HPDE6-E6E7 (cell line): ENCODE results near the gene CCDC188.

ENCODE experiments used
- DNase-seq: peaks from one replicate; pipeline ENCODE4 v3.0.0; 2011; ENCODE audit warnings: missing footprints; ENCODE audit errors: extremely low spot score

Gene CCDC188

DNA sequence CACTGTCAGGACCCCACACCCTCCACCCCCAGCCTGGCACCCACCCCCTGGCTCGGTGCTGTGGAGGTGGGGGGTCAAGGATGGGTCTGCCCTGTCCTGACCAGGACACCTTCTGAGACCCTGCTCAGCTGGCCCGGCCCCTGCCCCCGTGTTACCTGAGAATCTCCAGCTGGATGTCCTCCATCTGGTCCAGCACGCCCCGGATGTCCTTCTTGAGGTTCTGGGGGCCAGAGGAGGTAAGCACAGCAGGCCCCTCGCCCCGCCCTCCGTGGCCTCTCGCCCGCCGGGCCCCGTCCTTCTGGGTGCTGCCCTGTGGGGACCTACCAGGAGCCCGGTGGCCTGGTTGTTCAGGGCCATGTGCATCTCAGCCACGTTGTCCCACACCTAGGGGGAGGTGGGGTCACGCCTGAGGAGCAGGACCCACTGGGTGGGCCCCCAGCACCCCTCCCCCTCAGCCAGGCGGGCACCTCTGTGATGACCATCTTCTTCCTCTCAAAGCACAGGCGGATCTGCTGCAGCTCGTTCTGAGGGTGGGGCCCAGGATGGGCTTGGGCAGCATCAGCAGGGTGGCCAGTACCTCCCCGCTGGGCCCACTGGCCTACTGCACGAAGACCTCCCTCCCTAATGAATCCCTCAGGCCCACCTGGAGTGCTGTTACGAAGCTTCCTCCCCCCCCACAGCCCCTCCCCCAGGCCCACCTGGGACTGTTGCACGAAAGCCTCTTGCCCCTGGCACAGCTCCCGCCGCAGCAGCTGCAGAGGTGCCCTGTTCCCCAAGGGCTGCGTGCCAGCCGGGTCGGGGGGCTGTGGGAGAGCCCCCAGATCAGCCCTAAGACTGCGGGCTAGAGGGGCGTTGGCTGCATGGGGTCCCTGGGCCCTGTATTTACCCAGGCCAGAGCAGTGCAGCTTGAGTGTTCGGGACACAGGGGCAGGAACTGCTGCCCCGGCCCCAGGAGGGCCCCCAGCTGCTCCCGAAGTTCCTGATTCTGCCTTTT, 1.3 kb downstream of the CCDC188 start:
- DNase-seq: no peak

DNA sequence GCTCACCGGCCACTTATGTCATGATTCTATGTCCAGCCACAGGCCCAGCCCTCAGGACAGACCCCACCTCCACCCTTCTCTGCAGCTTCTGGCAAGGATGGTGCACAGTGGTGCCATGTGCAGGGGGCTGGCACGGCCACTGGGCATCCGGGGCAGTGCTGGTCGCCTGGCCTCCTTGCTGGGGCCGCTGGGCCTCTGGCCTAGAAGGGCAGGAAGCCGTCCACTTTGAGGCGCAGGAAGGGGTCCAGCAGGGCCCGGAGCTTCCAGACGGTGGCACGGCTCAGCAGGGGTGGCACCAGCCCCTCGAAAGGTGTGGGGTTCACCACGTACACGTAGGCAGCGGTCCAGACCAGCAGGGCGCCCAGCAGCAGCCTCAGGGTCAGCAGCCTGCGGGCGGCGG, 2.4 kb downstream of the CCDC188 start:
- DNase-seq: no peak

GRCh38 chr22:20147237-20147988, 3.4 kb downstream of the CCDC188 start:
- no peak for DNase-seq

- DNase-seq: no peak
Measured at GRCh38 chr22:20146777-20147176, 4.1 kb downstream of the CCDC188 start.

GRCh38 chr22:20145832-20146223, 5.0 kb downstream of the CCDC188 start:
- no peak for DNase-seq

GRCh38 chr22:20145206-20145831, 5.5 kb downstream of the CCDC188 start:
- DNase-seq: no peak

DNA sequence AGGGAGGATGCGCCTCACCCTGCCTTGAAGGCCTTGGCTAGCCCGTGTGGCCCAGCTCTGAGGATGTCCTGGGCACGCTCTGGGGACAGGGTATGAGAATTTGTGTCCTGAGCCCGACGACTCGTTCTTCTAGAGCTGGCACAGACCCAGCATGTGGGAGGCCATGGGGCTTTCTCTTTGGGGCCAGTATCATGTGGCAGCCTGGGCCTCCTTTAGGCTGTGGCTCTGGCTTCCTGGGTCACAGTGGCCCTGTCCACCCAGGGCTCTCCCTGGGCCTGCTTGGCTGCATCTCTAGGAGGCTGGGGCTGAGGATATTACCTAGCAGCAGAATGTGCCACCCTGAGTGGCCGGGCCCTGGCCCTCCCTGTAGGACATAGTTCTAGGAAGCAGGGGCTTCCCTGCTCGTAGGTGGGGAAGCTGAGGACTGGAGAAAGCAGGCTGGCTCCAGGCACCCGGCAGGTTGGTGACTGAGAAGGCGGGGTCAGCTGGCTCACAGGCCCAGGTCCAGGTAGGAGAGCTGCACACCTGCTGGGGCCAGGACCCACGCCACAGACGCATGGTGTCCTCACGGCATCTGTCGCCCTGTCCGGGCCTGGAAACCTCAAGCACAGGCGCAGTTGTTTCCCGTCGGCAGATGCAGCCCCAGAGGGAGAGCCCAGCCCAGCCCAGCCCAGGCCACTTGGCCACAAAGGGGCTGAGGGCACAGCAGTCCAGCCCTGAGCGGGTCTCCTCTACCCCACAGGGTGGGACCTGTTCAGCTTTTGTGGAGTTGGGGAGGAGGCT, 6.8 kb downstream of the CCDC188 start:
- DNase-seq: no peak

DNA sequence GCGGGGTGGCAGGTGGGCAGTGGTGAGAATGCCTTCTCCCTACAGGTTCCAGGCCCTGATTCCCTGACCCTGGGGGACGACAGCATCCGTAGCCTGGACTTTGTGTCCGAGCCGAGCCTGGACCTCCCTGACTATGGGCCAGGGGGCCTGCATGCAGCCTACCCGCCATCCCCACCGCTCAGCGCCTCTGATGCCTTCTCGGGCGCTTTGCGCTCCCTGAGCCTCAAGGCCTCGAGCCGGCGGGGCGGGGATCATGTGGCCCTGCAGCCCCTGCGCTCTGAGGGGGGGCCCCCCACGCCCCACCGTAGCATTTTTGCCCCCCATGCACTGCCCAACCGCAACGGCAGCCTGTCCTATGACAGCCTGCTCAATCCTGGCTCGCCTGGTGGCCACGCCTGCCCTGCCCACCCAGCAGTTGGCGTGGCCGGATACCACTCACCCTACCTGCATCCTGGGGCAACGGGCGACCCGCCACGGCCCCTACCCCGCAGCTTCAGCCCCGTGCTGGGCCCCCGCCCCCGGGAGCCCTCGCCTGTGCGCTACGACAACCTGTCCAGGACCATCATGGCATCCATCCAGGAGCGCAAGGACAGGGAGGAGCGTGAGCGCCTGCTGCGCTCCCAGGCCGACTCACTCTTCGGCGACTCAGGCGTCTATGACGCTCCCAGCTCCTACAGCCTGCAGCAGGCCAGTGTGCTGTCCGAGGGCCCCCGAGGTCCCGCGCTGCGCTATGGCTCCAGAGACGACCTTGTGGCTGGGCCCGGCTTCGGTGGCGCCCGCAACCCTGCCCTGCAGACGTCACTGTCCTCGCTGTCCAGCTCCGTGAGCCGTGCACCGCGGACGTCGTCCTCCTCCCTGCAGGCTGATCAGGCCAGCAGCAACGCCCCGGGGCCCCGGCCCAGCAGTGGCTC, 7.9 kb downstream of the CCDC188 start:
- DNase-seq: no peak

GRCh38 chr22:20141186-20142077, 9.4 kb downstream of the CCDC188 start:
- DNase-seq: no peak

DNA sequence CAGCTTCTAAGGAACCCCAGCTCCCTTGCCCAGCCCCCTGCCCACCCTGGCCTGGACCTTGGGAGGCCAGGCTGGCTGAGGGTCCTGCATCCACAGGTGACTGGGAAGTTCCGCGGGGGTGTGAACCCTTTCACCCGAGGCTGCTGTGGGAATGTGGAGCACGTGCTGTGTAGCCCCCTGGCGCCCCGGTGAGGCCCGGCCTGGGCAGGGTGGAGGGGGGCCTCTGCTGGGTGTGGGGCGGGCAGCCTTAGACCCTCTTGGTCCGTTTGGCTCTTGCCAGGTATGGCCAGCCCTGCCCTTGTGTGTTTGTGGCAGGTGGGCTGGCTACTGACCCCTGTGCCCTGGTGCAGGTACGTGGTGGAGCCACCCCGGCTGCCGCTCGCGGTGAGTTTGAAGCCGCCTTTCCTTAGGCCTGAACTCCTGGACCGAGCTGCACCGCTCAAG, 10.3 kb downstream of the CCDC188 start:
- no peak for DNase-seq

- DNase-seq: no peak
Measured at GRCh38 chr22:20140107-20140445, 10.8 kb downstream of the CCDC188 start.

DNA sequence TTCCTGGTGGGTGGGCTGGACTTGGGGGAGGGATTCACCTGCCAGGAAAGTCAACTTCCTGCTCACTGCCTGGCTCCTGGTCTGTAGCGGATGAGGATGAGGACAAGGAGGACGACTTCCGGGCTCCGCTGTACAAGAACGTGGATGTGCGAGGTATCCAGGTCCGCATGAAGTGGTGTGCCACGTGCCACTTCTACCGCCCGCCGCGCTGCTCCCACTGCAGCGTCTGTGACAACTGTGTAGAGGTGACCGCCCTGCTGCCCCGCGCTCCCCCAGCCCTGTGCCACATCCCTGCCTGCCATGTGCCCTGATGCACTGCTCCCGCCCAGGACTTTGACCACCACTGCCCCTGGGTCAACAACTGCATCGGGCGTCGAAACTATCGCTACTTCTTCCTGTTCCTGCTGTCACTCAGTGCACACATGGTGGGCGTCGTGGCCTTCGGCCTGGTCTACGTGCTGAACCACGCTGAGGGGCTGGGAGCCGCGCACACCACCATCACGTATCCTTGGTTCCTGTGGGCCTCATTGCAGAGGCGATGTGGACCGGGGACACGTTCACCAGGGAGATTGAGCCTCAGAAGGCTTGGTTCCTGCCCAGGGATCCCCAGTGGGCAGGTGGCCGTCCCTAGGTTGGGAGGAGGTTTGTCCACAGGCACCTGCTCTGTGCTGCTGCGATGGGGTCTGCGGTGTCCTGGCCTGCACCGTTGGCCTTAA, 11.3 kb downstream of the CCDC188 start:
- no peak for DNase-seq

- no peak for DNase-seq
Measured at GRCh38 chr22:20138868-20139267, 12.0 kb downstream of the CCDC188 start.

- no peak for DNase-seq
Measured at GRCh38 chr22:20138417-20138738, 12.5 kb downstream of the CCDC188 start.

DNA sequence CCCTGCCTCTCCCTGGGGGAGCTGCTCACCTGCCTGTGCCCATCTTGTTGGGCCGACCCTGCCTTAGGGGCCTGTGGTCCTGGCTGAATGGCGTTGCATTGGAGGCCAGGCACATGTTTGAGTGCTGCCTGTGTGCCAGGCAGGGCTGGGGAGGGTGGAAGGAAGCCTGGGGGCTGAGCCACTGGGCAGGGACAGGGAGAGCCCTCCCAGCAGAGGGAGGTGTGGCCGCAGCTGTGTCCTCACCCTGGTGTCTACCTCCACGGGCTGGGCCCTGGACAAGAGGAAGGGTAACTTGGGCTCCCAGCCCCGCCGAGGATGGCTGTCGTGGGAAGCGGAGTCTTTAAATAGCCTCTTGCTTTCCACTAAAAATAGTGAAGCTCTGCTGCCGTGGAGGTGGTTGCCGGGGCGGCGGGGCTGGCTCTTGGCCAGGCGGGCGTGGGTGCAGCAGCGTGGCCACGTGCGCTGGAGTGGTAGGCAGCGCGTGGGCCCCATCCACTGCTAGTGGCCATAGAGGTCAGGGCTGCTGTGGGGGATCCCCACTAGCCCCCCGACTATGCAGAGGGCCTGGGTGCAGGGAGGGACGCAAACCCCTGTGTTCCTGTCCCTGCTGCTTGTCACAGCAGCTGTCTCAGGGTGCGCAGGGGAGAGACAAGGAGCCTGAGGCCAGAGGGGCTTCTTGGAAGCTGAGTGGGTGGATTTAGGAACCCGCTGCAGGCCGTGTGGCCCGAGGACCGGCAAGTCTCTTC, 13.0 kb downstream of the CCDC188 start:
- no peak for DNase-seq

- DNase-seq: no peak
Measured at GRCh38 chr22:20137113-20137512, 13.7 kb downstream of the CCDC188 start.

GRCh38 chr22:20136603-20136873, 14.3 kb downstream of the CCDC188 start:
- no peak for DNase-seq

GRCh38 chr22:20135806-20136602, 14.9 kb downstream of the CCDC188 start:
- DNase-seq: no peak
